SJCRH30 (cell line): ENCODE measurements around the gene FXYD6. TPM values are rescaled to one million over a fixed set of nuclear protein-coding genes. Genes with fewer than 3 reads are reported as not detected.
"Not testable (repeated sequence)": the region's sequence is repeated elsewhere in the genome, so short reads cannot be mapped to it uniquely, and the experiment has no call there.

Experiments
- DNase-seq, 2 experiments: peaks; one replicate each; pipeline ENCODE4 v3.0.0-alpha.2; 2015 to 2020
- H3K27ac ChIP-seq: fragments of 250-450 bp; sonication (Bioruptor Pico); 2 replicates; pipeline ENCODE4 v1.5.1; 2020; ENCODE audit warnings: mild to moderate bottlenecking, moderate library complexity
- H3K27me3 ChIP-seq: fragments of 250-450 bp; sonication (Bioruptor Pico); 2 replicates; pipeline ENCODE4 v1.5.1; 2020; ENCODE audit warnings: mild to moderate bottlenecking, moderate library complexity
- H3K36me3 ChIP-seq: fragments of 250-450 bp; sonication (Bioruptor Pico); 2 replicates; pipeline ENCODE4 v1.5.1; 2020; ENCODE audit warnings: mild to moderate bottlenecking, moderate library complexity
- H3K4me1 ChIP-seq: fragments of 250-450 bp; sonication (Bioruptor Pico); 2 replicates; pipeline ENCODE4 v1.5.1; 2020; ENCODE audit warnings: mild to moderate bottlenecking, moderate library complexity
- H3K4me3 ChIP-seq: fragments of 250-450 bp; sonication (Bioruptor Pico); 2 replicates; pipeline ENCODE4 v1.5.1; 2020; ENCODE audit warnings: mild to moderate bottlenecking, moderate library complexity
- H3K9me3 ChIP-seq: fragments of 250-450 bp; sonication (Bioruptor Pico); replicated peaks from 2 replicates; pipeline ENCODE4 v1.5.1; 2020; ENCODE audit warnings: mild to moderate bottlenecking, moderate library complexity
- total RNA-seq: library from RNA; depleted of rRNA; stranded (reverse); fragments of >200 nt; shearing (Covaris generic); gene quantifications from 2 replicates; pipeline ENCODE4 v1.2.3, GENCODE V29; 2014

The FXYD6 gene
- total RNA-seq, 1 experiment from 2014 or later = 90.1 TPM

GRCh38 chr11:117821431-117821830 is 55.0 kb downstream of the FXYD6 start:
- Histone ChIP-seq H3K4me3 (no peak overlapping the region), H3K27me3 (no peaks in the 10 kb centered on the region), H3K27ac (no peak overlapping the region), H3K36me3 (no peaks in the 10 kb centered on the region), H3K4me1 (peaks cover 14% of the 10 kb centered on the region), H3K9me3 (no peaks in the 10 kb centered on the region)
- DNase-seq = no peak

GRCh38 chr11:117820516-117820915 is 55.9 kb downstream of the FXYD6 start:
- no peak for DNase-seq
- peaks cover 14% of the 10 kb centered on the region for H3K4me1 ChIP-seq
- no peak overlapping the region for H3K4me3 ChIP-seq

GRCh38 chr11:117820071-117820470 is 56.4 kb downstream of the FXYD6 start:
- Histone ChIP-seq H3K27me3 (no peaks in the 10 kb centered on the region), H3K36me3 (no peaks in the 10 kb centered on the region), H3K4me1 (peaks cover 14% of the 10 kb centered on the region), H3K4me3 (no peak overlapping the region), H3K27ac (no peak overlapping the region), H3K9me3 (no peaks in the 10 kb centered on the region)
- no peak for DNase-seq

More at GRCh38 chr11:117820516-117820915, 55.9 kb downstream of the FXYD6 start:
- no peaks in the 10 kb centered on the region for H3K9me3 ChIP-seq
- H3K36me3 ChIP-seq = no peaks in the 10 kb centered on the region
- H3K27ac ChIP-seq = no peak overlapping the region
- no peaks in the 10 kb centered on the region for H3K27me3 ChIP-seq

- no peaks in the 10 kb centered on the region for H3K9me3 ChIP-seq
- DNase-seq = peak; percentile 59 to 83
- no peaks in the 10 kb centered on the region for H3K36me3 ChIP-seq
- H3K27ac ChIP-seq = no peak overlapping the region
- H3K4me3 ChIP-seq = no peak overlapping the region
- H3K4me1 ChIP-seq = peaks cover 14% of the 10 kb centered on the region
- no peaks in the 10 kb centered on the region for H3K27me3 ChIP-seq
Measured at GRCh38 chr11:117819096-117820040, 57.1 kb downstream of the FXYD6 start.

GRCh38 chr11:117818041-117818873 is 58.2 kb downstream of the FXYD6 start:
- Histone ChIP-seq H3K27me3 (no peaks in the 10 kb centered on the region), H3K27ac (no peak overlapping the region), H3K4me1 (peaks cover 7% of the 10 kb centered on the region; the same call in 1 of the 2 replicates), H3K9me3 (no peaks in the 10 kb centered on the region), H3K36me3 (no peaks in the 10 kb centered on the region), H3K4me3 (no peak overlapping the region)
- no peak for DNase-seq

- no peaks in the 10 kb centered on the region for H3K27me3 ChIP-seq
- H3K9me3 ChIP-seq = no peaks in the 10 kb centered on the region
- H3K4me3 ChIP-seq = 0 out of 2 replicates have a peak overlapping the region, but pooled peaks have one; percentile 10
- peaks cover 7% of the 10 kb centered on the region; the same call in 1 of the 2 replicates for H3K4me1 ChIP-seq
- no peaks in the 10 kb centered on the region for H3K36me3 ChIP-seq
- DNase-seq = peak; percentile 53 to 79
- H3K27ac ChIP-seq = no peak overlapping the region
Measured at GRCh38 chr11:117817368-117818040, 59.0 kb downstream of the FXYD6 start.

GRCh38 chr11:117816846-117817367 is 59.6 kb downstream of the FXYD6 start:
- Histone ChIP-seq H3K9me3 (no peaks in the 10 kb centered on the region), H3K36me3 (no peaks in the 10 kb centered on the region), H3K27ac (no peak overlapping the region), H3K4me3 (no peak overlapping the region), H3K4me1 (peaks cover 7% of the 10 kb centered on the region; the same call in 1 of the 2 replicates), H3K27me3 (no peaks in the 10 kb centered on the region)
- DNase-seq = no peak

GRCh38 chr11:117816151-117816741 is 60.2 kb downstream of the FXYD6 start:
- H3K27ac ChIP-seq = no peak overlapping the region
- H3K4me3 ChIP-seq = no peak overlapping the region
- H3K27me3 ChIP-seq = no peaks in the 10 kb centered on the region
- H3K36me3 ChIP-seq = no peaks in the 10 kb centered on the region
- DNase-seq = peak; percentile 62 to 73
- peaks cover 7% of the 10 kb centered on the region; the same call in 1 of the 2 replicates for H3K4me1 ChIP-seq
- no peaks in the 10 kb centered on the region for H3K9me3 ChIP-seq

- H3K4me1 ChIP-seq = peaks cover 7% of the 10 kb centered on the region; the same call in 1 of the 2 replicates
- H3K27me3 ChIP-seq = no peaks in the 10 kb centered on the region
- no peak overlapping the region for H3K27ac ChIP-seq
- H3K9me3 ChIP-seq = no peaks in the 10 kb centered on the region
- H3K4me3 ChIP-seq = no peak overlapping the region
- no peaks in the 10 kb centered on the region for H3K36me3 ChIP-seq
- no peak for DNase-seq
Measured at GRCh38 chr11:117815262-117815803, 61.1 kb downstream of the FXYD6 start.

- Histone ChIP-seq H3K27me3 (no peaks in the 10 kb centered on the region), H3K4me3 (no peak overlapping the region), H3K27ac (no peak overlapping the region), H3K9me3 (no peaks in the 10 kb centered on the region), H3K36me3 (no peaks in the 10 kb centered on the region), H3K4me1 (peaks cover 7% of the 10 kb centered on the region; the same call in 1 of the 2 replicates)
- no peak for DNase-seq
Measured at GRCh38 chr11:117814766-117815261, 61.6 kb downstream of the FXYD6 start.

- no peak for DNase-seq
- no peaks in the 10 kb centered on the region for H3K36me3 ChIP-seq
- no peaks in the 10 kb centered on the region for H3K27me3 ChIP-seq
- no peak overlapping the region for H3K4me3 ChIP-seq
- H3K4me1 ChIP-seq = peaks cover 7% of the 10 kb centered on the region; the same call in 1 of the 2 replicates
- H3K27ac ChIP-seq = no peak overlapping the region
- no peaks in the 10 kb centered on the region for H3K9me3 ChIP-seq
Measured at GRCh38 chr11:117814204-117814765, 62.2 kb downstream of the FXYD6 start.

GRCh38 chr11:117810056-117810451 is 66.4 kb downstream of the FXYD6 start:
- not testable (repeated sequence) for H3K4me3 ChIP-seq, H3K4me1 ChIP-seq, DNase-seq

More at GRCh38 chr11:117810056-117810451, 66.4 kb downstream of the FXYD6 start:
- not testable (repeated sequence) for H3K27ac ChIP-seq, H3K27me3 ChIP-seq, H3K36me3 ChIP-seq, H3K9me3 ChIP-seq
